ENCODE measurements around the gene TSFM. TPM values are rescaled to one million over a fixed set of nuclear protein-coding genes. Genes with fewer than 3 reads are reported as not detected.
A peak's percentile ranks its signal among the peaks of the same experiment; 100 is the strongest.

Gene TSFM
- total RNA-seq, 2 donors from 2014 or later = 20.0 to 23.2 TPM

DNA sequence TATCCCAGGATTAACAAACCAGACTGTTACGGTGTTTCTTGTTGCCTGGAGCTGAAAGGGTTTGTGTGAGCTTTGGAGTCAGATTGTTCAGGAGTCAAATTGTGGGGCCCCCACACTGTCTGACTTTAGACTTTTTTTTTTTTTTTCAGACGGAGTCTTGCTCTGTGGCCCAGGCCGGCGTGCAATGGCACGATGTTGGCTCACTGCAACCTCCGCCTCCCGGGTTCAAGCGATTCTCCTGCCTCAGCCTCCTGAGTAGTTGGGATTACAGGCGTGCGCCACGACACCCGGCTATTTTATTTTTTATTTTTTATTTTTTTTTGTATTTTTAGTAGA is 847 bp downstream of the TSFM start:
- no peak overlapping the region for H3K27ac ChIP-seq
- no peaks in the 10 kb centered on the region for H3K27me3 ChIP-seq
- peaks cover 0 to 16% of the 10 kb centered on the region in 2 donors for H3K4me1 ChIP-seq
- no peaks in the 10 kb centered on the region for H3K9me3 ChIP-seq
- TF ChIP-seq, protein P1, sequence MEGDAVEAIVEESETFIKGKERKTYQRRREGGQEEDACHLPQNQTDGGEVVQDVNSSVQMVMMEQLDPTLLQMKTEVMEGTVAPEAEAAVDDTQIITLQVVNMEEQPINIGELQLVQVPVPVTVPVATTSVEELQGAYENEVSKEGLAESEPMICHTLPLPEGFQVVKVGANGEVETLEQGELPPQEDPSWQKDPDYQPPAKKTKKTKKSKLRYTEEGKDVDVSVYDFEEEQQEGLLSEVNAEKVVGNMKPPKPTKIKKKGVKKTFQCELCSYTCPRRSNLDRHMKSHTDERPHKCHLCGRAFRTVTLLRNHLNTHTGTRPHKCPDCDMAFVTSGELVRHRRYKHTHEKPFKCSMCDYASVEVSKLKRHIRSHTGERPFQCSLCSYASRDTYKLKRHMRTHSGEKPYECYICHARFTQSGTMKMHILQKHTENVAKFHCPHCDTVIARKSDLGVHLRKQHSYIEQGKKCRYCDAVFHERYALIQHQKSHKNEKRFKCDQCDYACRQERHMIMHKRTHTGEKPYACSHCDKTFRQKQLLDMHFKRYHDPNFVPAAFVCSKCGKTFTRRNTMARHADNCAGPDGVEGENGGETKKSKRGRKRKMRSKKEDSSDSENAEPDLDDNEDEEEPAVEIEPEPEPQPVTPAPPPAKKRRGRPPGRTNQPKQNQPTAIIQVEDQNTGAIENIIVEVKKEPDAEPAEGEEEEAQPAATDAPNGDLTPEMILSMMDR (IDR thresholded peaks at IDR 0.05) = no peak
- H3K4me3 ChIP-seq = peak overlapping the region; percentile 77 to 100
- DNase-seq (ENCODE audit: low spot score) = no peak
- peaks cover 39% of the 10 kb centered on the region for H3K36me3 ChIP-seq

DNA sequence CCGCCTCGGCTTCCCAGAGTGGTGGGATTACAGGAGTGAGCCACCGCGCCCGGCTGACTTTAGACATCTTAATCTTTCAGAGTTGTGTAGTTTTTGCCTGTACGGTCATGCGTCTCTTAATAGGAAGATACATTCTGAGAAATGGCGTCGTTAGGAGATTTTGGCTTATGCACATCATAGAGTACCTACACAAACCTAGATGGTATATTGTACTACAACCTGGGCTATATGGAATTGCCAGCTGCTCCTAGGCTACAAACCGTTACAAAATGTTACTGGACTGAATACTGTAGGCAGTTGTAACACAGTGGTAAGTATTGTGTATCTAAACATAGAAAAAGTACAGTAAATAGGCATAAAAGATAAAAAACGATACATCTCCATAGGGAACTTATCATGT is 1.3 kb downstream of the TSFM start:
- Histone ChIP-seq H3K36me3 (peaks cover 41% of the 10 kb centered on the region), H3K4me1 (peaks cover 0 to 16% of the 10 kb centered on the region in 2 donors), H3K27me3 (no peaks in the 10 kb centered on the region), H3K9me3 (no peaks in the 10 kb centered on the region), H3K27ac (no peak overlapping the region), H3K4me3 (no peak overlapping the region)
- DNase-seq (ENCODE audit: low spot score) = no peak
- TF ChIP-seq, protein P1 (IDR thresholded peaks at IDR 0.05) = no peak

DNA sequence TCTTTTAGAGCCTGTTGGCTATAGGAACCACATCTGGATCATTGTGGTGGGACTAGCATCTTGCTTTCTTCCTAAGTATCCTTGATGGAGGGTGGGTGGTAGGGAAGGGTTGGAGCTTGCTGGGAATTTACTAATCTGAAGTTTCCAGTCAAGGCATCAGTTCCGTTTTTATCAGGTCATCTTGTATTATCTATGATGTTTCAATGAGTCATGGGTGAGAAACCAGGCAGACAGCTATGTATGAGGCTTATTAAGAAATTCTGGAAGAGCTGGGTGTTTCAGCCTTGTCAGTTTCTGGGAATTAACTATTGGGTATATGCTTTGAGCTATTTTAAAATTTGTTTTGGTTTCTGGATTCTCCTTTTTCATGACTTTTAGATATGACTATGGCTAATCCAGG is 11.3 kb downstream of the TSFM start:
- Histone ChIP-seq H3K4me1 (no peaks in the 10 kb centered on the region), H3K4me3 (no peak overlapping the region), H3K9me3 (no peaks in the 10 kb centered on the region), H3K36me3 (peaks cover 66% of the 10 kb centered on the region), H3K27me3 (no peaks in the 10 kb centered on the region), H3K27ac (no peak overlapping the region)
- TF ChIP-seq, protein P1 (IDR thresholded peaks at IDR 0.05) = no peak
- DNase-seq (ENCODE audit: low spot score) = no peak

DNA sequence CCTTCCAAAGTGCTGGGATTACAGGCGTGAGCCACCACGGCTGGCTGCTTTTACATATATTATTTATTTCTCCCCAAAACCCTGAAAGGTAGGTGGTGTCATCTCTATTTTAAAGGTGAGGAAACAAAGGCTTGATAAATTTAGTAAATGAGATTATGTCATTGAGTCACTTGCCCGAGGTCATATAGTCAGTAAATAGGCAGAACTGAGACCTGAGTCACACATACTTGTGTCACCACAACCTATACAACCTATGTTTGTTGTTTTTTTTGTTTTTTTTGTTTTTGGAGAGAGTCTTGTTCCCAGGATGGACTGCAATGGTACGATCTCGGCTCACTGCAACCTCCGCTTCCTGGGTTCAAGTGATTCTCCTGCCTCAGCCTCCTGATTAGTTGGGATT is 12.8 kb downstream of the TSFM start:
- Histone ChIP-seq H3K4me3 (no peak overlapping the region), H3K36me3 (peaks cover 70% of the 10 kb centered on the region), H3K4me1 (no peaks in the 10 kb centered on the region), H3K9me3 (no peaks in the 10 kb centered on the region), H3K27me3 (no peaks in the 10 kb centered on the region), H3K27ac (no peak overlapping the region)
- no peak for DNase-seq (ENCODE audit: low spot score)
- TF ChIP-seq, protein P1 (IDR thresholded peaks at IDR 0.05) = no peak

DNA sequence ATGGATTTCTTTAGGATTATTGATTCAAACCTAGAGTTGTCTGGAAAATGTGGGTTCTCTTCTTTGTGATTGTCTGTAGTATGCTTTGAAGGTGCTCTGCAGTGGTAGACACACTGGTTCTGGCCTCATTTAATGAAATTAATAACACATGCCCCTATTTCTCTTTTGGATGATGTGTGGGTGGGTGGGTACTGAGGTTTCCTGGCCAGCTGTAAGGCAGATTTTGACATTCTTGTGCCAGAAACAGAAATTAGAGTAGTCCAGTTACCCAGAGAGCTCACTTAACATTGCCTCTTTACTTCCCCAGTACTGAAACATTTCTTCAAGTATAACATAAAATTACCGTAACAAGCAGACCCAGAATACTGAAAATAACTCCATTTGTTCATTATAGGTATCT is 14.4 kb downstream of the TSFM start:
- TF ChIP-seq, protein P1 (IDR thresholded peaks at IDR 0.05) = no peak
- no peak for DNase-seq (ENCODE audit: low spot score)
- no peak overlapping the region for H3K4me3 ChIP-seq
- H3K9me3 ChIP-seq = no peaks in the 10 kb centered on the region
- H3K27ac ChIP-seq = no peak overlapping the region
- no peaks in the 10 kb centered on the region for H3K4me1 ChIP-seq
- H3K27me3 ChIP-seq = no peaks in the 10 kb centered on the region
- peaks cover 81% of the 10 kb centered on the region for H3K36me3 ChIP-seq

DNA sequence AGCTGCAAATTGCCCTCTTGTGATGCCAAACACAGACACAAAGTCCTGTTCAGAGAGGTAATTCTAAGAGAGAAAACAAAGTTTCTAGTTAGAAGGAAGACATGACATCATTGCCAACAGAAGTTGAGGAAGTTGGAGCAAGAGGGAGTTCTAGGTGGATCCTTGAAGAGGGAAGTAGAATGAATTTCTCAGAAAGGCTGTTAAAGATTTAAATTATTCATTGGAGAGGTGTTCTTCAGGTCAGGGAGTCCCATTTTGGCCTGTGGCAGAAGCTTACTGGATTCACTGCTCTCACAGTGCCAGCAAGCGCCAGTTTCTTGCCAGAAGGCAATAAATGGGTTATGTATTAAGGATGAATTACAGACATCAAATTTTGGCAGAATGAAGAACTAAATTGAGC is 15.3 kb downstream of the TSFM start:
- DNase-seq (ENCODE audit: low spot score) = no peak
- no peak overlapping the region for H3K4me3 ChIP-seq
- H3K9me3 ChIP-seq = no peaks in the 10 kb centered on the region
- no peaks in the 10 kb centered on the region for H3K27me3 ChIP-seq
- TF ChIP-seq, protein P1 (IDR thresholded peaks at IDR 0.05) = no peak
- H3K36me3 ChIP-seq = peaks cover 81% of the 10 kb centered on the region
- H3K27ac ChIP-seq = no peak overlapping the region
- no peaks in the 10 kb centered on the region for H3K4me1 ChIP-seq

Measured in right atrium auricular region (tissue), 2 donors.